OCI-LY1 (cell line): Measurements from ENCODE around the gene LMBR1.

Experiments used
- H2AFZ ChIP-seq: fragments of 200-600 bp; sonication (generic), shearing (Covaris generic); 2 replicates; pipeline ENCODE4 v1.6.0; 2014; ENCODE audit warnings: antibody characterized with exemption, mild to moderate bottlenecking, low read length
- H3F3A ChIP-seq: fragments of 200-600 bp; sonication (generic), shearing (Covaris generic); 2 replicates; pipeline ENCODE4 v1.6.0; 2014; ENCODE audit warnings: mild to moderate bottlenecking, antibody characterized with exemption, low read length, moderate library complexity; ENCODE audit not compliant: insufficient read depth
- H3K27ac ChIP-seq: fragments of 200-600 bp; sonication (generic); 2 replicates; pipeline ENCODE4 v1.5.1; 2014; ENCODE audit warnings: low read length, mixed run types, mild to moderate bottlenecking, low read depth; ENCODE audit not compliant: poor library complexity, severe bottlenecking
- H3K27me3 ChIP-seq: fragments of 200-600 bp; sonication (generic); 2 replicates; pipeline ENCODE4 v1.6.0; 2014; ENCODE audit warnings: antibody characterized with exemption, mild to moderate bottlenecking, low read length, moderate library complexity; ENCODE audit not compliant: insufficient read depth
- H3K36me3 ChIP-seq: fragments of 200-600 bp; sonication (generic); 2 replicates; pipeline ENCODE4 v1.6.1; 2014; ENCODE audit warnings: mild to moderate bottlenecking, antibody characterized with exemption, low read length, moderate library complexity, mixed read lengths; ENCODE audit not compliant: insufficient read depth
- H3K4me1 ChIP-seq: fragments of 200-600 bp; sonication (generic); 2 replicates; pipeline ENCODE4 v1.5.1; 2014; ENCODE audit warnings: mild to moderate bottlenecking, low read length, moderate library complexity; ENCODE audit not compliant: insufficient read depth, severe bottlenecking
- H3K4me2 ChIP-seq: fragments of 200-600 bp; sonication (generic), shearing (Covaris generic); 2 replicates; pipeline ENCODE4 v1.6.1; 2014; ENCODE audit warnings: low read length
- H3K4me3 ChIP-seq: fragments of 200-600 bp; sonication (generic); 2 replicates; pipeline ENCODE4 v1.5.1; 2014; ENCODE audit warnings: low read length, low read depth, mild to moderate bottlenecking, mixed read lengths; ENCODE audit not compliant: poor library complexity, severe bottlenecking
- H3K79me2 ChIP-seq: fragments of 200-600 bp; shearing (Covaris generic); 2 replicates; pipeline ENCODE4 v1.6.1; 2016; ENCODE audit warnings: mixed run types, low read length, mixed read lengths; ENCODE audit not compliant: insufficient read depth
- H3K9ac ChIP-seq: fragments of 200-600 bp; sonication (generic), shearing (Covaris generic); 2 replicates; pipeline ENCODE4 v1.6.1; 2014; ENCODE audit warnings: mild to moderate bottlenecking, low read length, mixed read lengths
- H3K9me2 ChIP-seq: fragments of 200-600 bp; sonication (generic), shearing (Covaris generic); 2 replicates; pipeline ENCODE4 v1.6.1; 2014; ENCODE audit warnings: low read depth, mild to moderate bottlenecking, low read length, mixed read lengths
- H3K9me3 ChIP-seq: fragments of 200-600 bp; shearing (Covaris generic); 2 replicates; pipeline ENCODE4 v1.6.1; 2014; ENCODE audit warnings: low read length, mixed read lengths
- H4K20me1 ChIP-seq: fragments of 200-600 bp; sonication (generic), shearing (Covaris generic); 2 replicates; pipeline ENCODE4 v1.6.0; 2016; ENCODE audit warnings: mild to moderate bottlenecking, low read length; ENCODE audit not compliant: insufficient read depth
- EZH2 ChIP-seq: fragments of 200-600 bp; sonication (generic), shearing (Covaris generic); IDR thresholded peaks from 2 replicates; pipeline ENCODE4 v1.8.0; 2017; ENCODE audit warnings: borderline replicate concordance, mixed run types, mild to moderate bottlenecking, antibody characterized with exemption, low read length, moderate library complexity, mixed read lengths
- TF ChIP-seq, protein P1 (sequence below): fragments of 200-600 bp; sonication (generic), shearing (Covaris generic); IDR thresholded peaks from 2 replicates; pipeline ENCODE4 v1.5.1; 2017; ENCODE audit warnings: mild to moderate bottlenecking, antibody characterized with exemption, low read length, moderate library complexity, mixed read lengths

LMBR1 gene

DNA sequence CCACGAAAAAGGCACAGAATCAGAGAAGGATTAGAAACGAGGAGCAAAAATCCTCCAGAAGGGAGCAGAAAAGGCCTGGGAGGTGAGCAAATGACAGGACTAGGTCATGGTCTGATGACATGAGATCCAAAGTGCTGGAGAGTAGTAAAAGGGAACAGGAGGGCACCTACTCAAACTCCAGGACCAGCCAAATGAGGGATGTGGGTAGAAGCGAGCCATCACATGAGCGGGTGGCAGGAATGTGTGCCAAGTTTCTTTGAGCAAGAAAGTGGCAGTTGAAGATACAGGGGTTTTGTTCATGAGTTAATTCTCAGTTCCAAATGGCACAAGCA, 139.8 kb downstream of the LMBR1 start:
- TF ChIP-seq EZH2: no peak
- TF ChIP-seq, protein P1, sequence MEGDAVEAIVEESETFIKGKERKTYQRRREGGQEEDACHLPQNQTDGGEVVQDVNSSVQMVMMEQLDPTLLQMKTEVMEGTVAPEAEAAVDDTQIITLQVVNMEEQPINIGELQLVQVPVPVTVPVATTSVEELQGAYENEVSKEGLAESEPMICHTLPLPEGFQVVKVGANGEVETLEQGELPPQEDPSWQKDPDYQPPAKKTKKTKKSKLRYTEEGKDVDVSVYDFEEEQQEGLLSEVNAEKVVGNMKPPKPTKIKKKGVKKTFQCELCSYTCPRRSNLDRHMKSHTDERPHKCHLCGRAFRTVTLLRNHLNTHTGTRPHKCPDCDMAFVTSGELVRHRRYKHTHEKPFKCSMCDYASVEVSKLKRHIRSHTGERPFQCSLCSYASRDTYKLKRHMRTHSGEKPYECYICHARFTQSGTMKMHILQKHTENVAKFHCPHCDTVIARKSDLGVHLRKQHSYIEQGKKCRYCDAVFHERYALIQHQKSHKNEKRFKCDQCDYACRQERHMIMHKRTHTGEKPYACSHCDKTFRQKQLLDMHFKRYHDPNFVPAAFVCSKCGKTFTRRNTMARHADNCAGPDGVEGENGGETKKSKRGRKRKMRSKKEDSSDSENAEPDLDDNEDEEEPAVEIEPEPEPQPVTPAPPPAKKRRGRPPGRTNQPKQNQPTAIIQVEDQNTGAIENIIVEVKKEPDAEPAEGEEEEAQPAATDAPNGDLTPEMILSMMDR: no peak
- Histone ChIP-seq H3K4me1 (no peaks in the 10 kb centered on the region), H2AFZ (no peak overlapping the region), H3K27ac (no peak overlapping the region), H3K79me2 (no peaks in the 10 kb centered on the region), H3K27me3 (no peaks in the 10 kb centered on the region), H3K4me2 (no peak overlapping the region), H3K9me2 (no peaks in the 10 kb centered on the region), H3K9ac (no peak overlapping the region), H3K9me3 (no peaks in the 10 kb centered on the region), H3K36me3 (peaks cover 30% of the 10 kb centered on the region), H4K20me1 (no peaks in the 10 kb centered on the region), H3K4me3 (no peak overlapping the region), H3F3A (no peaks in the 10 kb centered on the region)

DNA sequence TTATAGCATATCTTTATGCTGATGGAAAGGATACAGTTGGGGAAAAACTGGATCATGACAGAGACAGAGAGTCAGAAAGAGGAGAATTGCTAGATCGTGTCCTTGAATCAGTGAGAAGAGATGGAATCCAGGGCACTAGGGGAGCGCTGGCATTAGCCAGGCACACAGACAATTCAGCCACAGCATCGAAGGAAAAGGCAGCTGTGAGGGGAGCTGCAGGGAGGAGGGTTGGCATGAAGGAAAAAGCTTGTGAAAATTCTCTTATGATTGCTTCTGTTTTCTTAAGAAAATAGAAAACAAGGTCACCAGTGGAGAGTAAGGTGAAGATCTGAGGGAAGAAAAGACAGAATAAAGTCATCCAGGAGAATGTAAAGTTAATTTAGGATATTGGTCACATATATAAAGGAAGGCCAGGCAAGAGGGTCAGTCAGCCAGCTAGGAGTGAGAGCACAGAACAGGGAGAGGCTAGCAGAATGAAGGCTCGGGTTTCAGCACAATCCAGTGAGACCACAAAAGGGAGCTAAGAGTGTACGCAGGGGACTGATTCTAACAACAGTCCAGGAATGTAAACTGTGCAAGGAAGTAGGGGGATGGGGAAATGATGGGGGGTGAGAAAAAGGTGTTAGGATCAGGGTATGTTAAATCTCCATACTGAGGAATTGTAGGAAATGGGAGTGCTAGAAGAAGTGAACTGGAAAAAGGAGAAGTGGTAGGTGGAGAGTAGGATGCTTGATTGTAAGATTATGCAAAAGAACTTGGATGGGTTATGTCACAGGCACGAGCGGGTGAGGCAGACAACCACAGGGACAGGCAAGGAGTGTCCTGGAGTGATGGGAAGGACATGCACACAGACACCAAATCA, 140.4 kb downstream of the LMBR1 start:
- Histone ChIP-seq H2AFZ (no peak overlapping the region), H3K9ac (no peak overlapping the region), H3K4me3 (no peak overlapping the region), H3F3A (no peaks in the 10 kb centered on the region), H3K9me2 (no peaks in the 10 kb centered on the region), H3K4me1 (no peaks in the 10 kb centered on the region), H3K79me2 (no peaks in the 10 kb centered on the region), H3K27ac (no peak overlapping the region), H4K20me1 (no peaks in the 10 kb centered on the region), H3K9me3 (no peaks in the 10 kb centered on the region), H3K27me3 (no peaks in the 10 kb centered on the region), H3K36me3 (peaks cover 25% of the 10 kb centered on the region; the same call in 1 of the 2 replicates), H3K4me2 (no peak overlapping the region)
- no peak for TF ChIP-seq EZH2
- TF ChIP-seq, protein P1: no peak

DNA sequence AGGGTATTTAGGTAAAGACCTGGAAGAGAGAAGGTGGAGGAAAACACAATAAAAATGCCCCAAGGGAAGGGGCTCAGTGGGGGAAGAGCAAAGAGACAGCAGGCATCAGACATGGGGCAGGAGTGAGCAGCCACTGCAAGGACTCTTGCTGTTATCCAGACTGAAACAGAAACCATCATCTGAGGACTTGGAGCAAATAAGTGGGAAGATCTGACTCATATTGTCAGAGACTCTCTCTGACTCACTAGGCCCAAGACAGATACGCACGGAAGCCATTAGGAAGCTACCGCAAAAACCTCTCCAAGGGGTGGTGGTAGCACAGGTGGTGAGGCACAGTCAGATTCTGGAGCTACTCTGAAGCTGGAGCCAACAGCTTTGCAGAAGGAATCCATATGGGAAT, 141.7 kb downstream of the LMBR1 start:
- H4K20me1 ChIP-seq: no peaks in the 10 kb centered on the region
- H3K27ac ChIP-seq: no peak overlapping the region
- no peaks in the 10 kb centered on the region for H3K27me3 ChIP-seq
- TF ChIP-seq, protein P1: no peak
- no peak for TF ChIP-seq EZH2
- no peaks in the 10 kb centered on the region for H3K79me2 ChIP-seq
- H3K9me2 ChIP-seq: no peaks in the 10 kb centered on the region
- peaks cover 18% of the 10 kb centered on the region; the same call in 1 of the 2 replicates for H3K36me3 ChIP-seq
- no peaks in the 10 kb centered on the region for H3K9me3 ChIP-seq
- H2AFZ ChIP-seq: no peak overlapping the region
- no peaks in the 10 kb centered on the region for H3K4me1 ChIP-seq
- H3K9ac ChIP-seq: no peak overlapping the region
- no peak overlapping the region for H3K4me2 ChIP-seq
- no peaks in the 10 kb centered on the region for H3F3A ChIP-seq
- no peak overlapping the region for H3K4me3 ChIP-seq
